Naive B cell (primary cell): ENCODE data around the gene ACOT2. TPM values are rescaled to one million over a fixed set of nuclear protein-coding genes. Genes with fewer than 3 reads are reported as not detected.
A peak's percentile ranks its signal among the peaks of the same experiment; 100 is the strongest.
"Not testable (repeated sequence)": the region's sequence is repeated elsewhere in the genome, so short reads cannot be mapped to it uniquely, and the experiment has no call there.

Experiments
- ATAC-seq, 2 donors: fragments of 150-1000 bp; cut with Tn5 transposase; 2 replicates each; pipeline ENCODE4 v1.10.0; 2021; ENCODE audit warnings: low read depth in 2 of 2, mild to moderate bottlenecking in 2 of 2, moderate library complexity in 2 of 2
- DNase-seq: peaks from one replicate; pipeline ENCODE4 v3.0.0; 2022
- H3K27ac Mint-ChIP-seq, 6 donors: one replicate each; pipeline ENCODE4 v1.8.0; 2020 to 2022; ENCODE audit warnings: mild to moderate bottlenecking in 6 of 6, mixed read lengths in 6 of 6, moderate library complexity in 5 of 6, inconsistent platforms in 2 of 6
- H3K27me3 Mint-ChIP-seq, 3 donors: one replicate each; pipeline ENCODE4 v1.8.0; 2021 to 2022; ENCODE audit warnings: mixed read lengths in 3 of 3, mild to moderate bottlenecking in 1 of 3
- H3K36me3 Mint-ChIP-seq, 2 donors: one replicate each; pipeline ENCODE4 v1.8.0; 2020 to 2022; ENCODE audit warnings: mixed read lengths in 2 of 2, inconsistent platforms in 1 of 2, mild to moderate bottlenecking in 1 of 2
- H3K4me1 Mint-ChIP-seq, 3 donors: one replicate each; pipeline ENCODE4 v1.8.0; 2020 to 2022; ENCODE audit warnings: mixed read lengths in 3 of 3, inconsistent platforms in 1 of 3, mild to moderate bottlenecking in 1 of 3, moderate library complexity in 1 of 3
- H3K4me3 Mint-ChIP-seq, 8 donors: one replicate each; pipeline ENCODE4 v1.8.0; 2020 to 2022; ENCODE audit warnings: mild to moderate bottlenecking in 8 of 8, mixed read lengths in 8 of 8, moderate library complexity in 8 of 8, inconsistent platforms in 2 of 8
- H3K9me3 Mint-ChIP-seq, 7 donors: one replicate each; pipeline ENCODE4 v1.8.0; 2020 to 2022; ENCODE audit warnings: mixed read lengths in 7 of 7, mild to moderate bottlenecking in 5 of 7, inconsistent platforms in 2 of 7, moderate library complexity in 1 of 7
- polyA plus RNA-seq, 6 donors: library from polyadenylated mRNA; unstranded; fragments of 300-500 nt; fragmentation: Illumina TruSeq; gene quantifications; one replicate each; pipeline ENCODE4 v1.2.3, GENCODE V29; 2021; ENCODE audit warnings: low read depth in 6 of 6

The ACOT2 gene
- polyA plus RNA-seq, 6 donors from 2014 or later = 12.9 to 30.9 (median 23.6) TPM

- not testable (repeated sequence) for ATAC-seq, H3K36me3 Mint-ChIP-seq, H3K9me3 Mint-ChIP-seq, H3K27me3 Mint-ChIP-seq, DNase-seq
- Mint-ChIP-seq H3K27ac (peak overlapping the region in 1 of 6 donors; percentile 90), H3K4me3 (peak overlapping the region in 2 of 8 donors; percentile 42 to 56), H3K4me1 (peaks cover 0 to 15% (median 6%) of the 10 kb centered on the region in 3 donors)
Observed at GRCh38 chr14:73574251-73574650, 5.2 kb downstream of the ACOT2 start.

GRCh38 chr14:73576391-73576790 is 7.4 kb downstream of the ACOT2 start:
- DNase-seq (no peak), ATAC-seq (no peak)
- H3K36me3 Mint-ChIP-seq = peaks cover 6 to 8% of the 10 kb centered on the region in 2 donors
- no peaks in the 10 kb centered on the region for H3K9me3 Mint-ChIP-seq
- no peak overlapping the region for H3K27ac Mint-ChIP-seq
- no peaks in the 10 kb centered on the region for H3K27me3 Mint-ChIP-seq
- H3K4me1 Mint-ChIP-seq = peaks cover 0 to 2% (median 0%) of the 10 kb centered on the region in 3 donors
- H3K4me3 Mint-ChIP-seq = no peak overlapping the region

DNA sequence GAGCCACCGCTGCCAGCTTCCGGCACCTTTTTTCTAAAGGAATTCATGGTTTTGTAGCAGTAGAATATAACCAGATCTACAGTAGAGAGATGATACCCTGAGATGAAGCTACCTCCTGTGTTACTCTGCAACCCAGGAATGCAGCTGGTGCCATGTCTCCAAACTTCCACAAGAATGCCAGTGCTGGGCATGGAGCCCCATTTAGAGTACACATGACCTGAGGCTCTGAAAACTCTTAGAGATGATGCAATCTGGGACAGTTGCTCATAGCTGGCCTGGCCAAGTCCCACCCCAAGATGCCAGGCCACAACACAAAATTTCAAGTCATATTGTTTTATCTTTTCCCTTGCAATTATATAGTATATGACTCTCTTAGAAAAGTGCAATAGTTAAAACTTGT is 8.2 kb downstream of the ACOT2 start:
- H3K27ac Mint-ChIP-seq, H3K9me3 Mint-ChIP-seq, H3K36me3 Mint-ChIP-seq, H3K4me3 Mint-ChIP-seq, H3K4me1 Mint-ChIP-seq, DNase-seq, H3K27me3 Mint-ChIP-seq, ATAC-seq: not testable (repeated sequence)

DNA sequence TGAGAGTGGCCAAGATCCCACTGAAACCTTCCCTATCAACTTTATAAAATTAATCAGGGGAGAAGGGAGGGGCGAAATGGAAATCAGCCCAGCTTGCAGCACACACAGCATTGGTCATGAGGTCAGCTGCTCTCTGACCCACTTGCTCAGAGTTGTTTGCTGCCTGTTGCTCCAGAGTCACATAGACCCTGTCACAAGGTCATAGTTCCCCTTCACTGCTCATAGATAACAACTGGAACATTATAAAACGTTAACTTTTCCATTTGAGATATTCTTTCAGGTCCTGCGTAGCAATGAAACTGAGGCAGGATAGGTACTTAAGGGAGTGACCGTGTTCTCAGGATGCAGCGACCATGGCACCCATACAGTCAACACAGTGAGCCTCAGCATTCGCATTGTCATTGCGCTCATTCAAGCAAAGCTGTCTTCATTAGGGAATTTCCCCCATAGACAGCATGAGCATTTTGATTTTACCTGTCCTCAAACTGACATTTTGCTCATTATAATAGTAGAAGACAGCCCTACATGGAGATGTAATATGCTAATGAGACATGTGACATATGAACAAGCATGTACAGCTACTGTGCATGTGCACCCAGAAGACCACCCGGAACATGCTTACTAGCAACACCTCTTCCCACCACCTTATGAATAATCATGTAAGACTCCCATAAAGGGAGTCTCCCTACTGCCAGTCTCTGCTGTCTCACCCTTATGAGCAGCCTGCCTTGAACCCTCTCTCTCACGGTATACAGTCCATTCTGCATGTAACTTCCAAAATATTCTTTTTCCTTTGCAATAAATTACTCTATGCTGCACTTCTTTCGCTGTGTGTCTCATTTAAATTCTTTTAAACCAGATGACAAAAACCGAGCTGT is 13.3 kb downstream of the ACOT2 start:
- not testable (repeated sequence) for DNase-seq, H3K27me3 Mint-ChIP-seq, H3K4me3 Mint-ChIP-seq, H3K36me3 Mint-ChIP-seq, H3K9me3 Mint-ChIP-seq
- peak; percentile 87 to 94 for ATAC-seq
- H3K4me1 Mint-ChIP-seq = peaks cover 8 to 11% (median 10%) of the 10 kb centered on the region in 3 donors
- peak overlapping the region in 3 of 6 donors; percentile 73 to 96 (median 89) for H3K27ac Mint-ChIP-seq

GRCh38 chr14:73588695-73589094 is 19.7 kb downstream of the ACOT2 start:
- Mint-ChIP-seq H3K36me3 (no peaks in the 10 kb centered on the region), H3K27ac (no peak overlapping the region), H3K4me3 (peak overlapping the region in 1 of 8 donors; percentile 53), H3K27me3 (peaks cover 0 to 11% (median 0%) of the 10 kb centered on the region in 3 donors), H3K4me1 (peaks cover 0 to 4% (median 3%) of the 10 kb centered on the region in 3 donors), H3K9me3 (no peaks in the 10 kb centered on the region)
- no peak for DNase-seq
- no peak for ATAC-seq

DNA sequence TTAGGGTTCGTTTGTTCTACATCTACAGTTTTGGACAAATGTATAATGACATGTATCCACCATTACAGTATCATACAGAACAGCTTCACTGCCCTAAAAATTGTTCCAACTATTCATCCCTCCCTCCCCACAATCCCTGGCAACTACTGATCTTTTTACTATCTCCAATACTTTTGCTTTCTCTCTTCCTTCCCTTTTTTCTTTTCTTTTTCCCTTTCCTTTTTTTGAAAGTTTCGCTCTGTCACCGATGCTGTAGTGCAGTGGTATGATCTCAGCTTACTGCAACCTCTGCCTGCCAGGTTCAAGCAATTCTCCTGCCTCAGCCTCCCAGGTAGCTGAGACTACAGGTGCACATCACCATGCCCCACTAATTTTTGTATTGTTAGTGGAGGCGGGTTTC is 20.1 kb downstream of the ACOT2 start:
- Mint-ChIP-seq H3K36me3 (no peaks in the 10 kb centered on the region), H3K4me3 (peak overlapping the region in 1 of 8 donors; percentile 53), H3K27ac (no peak overlapping the region), H3K4me1 (peaks cover 0 to 4% (median 3%) of the 10 kb centered on the region in 3 donors), H3K27me3 (peaks cover 0 to 11% (median 0%) of the 10 kb centered on the region in 3 donors), H3K9me3 (no peaks in the 10 kb centered on the region)
- ATAC-seq (no peak), DNase-seq (no peak)

GRCh38 chr14:73590673-73591004 is 21.6 kb downstream of the ACOT2 start:
- not testable (repeated sequence) for ATAC-seq, H3K27ac Mint-ChIP-seq, H3K4me1 Mint-ChIP-seq, H3K9me3 Mint-ChIP-seq, DNase-seq, H3K36me3 Mint-ChIP-seq
- H3K27me3 Mint-ChIP-seq = peaks cover 0 to 11% (median 0%) of the 10 kb centered on the region in 3 donors
- peak overlapping the region in 4 of 8 donors; percentile 59 to 74 (median 71) for H3K4me3 Mint-ChIP-seq

GRCh38 chr14:73591690-73592449 is 22.9 kb downstream of the ACOT2 start, which contains the start of gene ACOT4:
TSS of gene ACOT4 (plus strand) at chr14:73591873. CDS start at chr14:73591960, 87 bp downstream.
- Mint-ChIP-seq H3K27ac (peak within 1 kb of the TSS in 1 of 6 donors; percentile 59), H3K9me3 (no peaks in the 10 kb centered on the region), H3K4me1 (peaks cover 0 to 4% (median 3%) of the 10 kb centered on the region in 3 donors), H3K36me3 (no peaks in the 10 kb centered on the region), H3K27me3 (peaks cover 0 to 11% (median 0%) of the 10 kb centered on the region in 3 donors), H3K4me3 (peak within 1 kb of the TSS; percentile 72 to 94 (median 76))
- ATAC-seq (peak; percentile 84 to 89), DNase-seq (peak; percentile 35)

- Mint-ChIP-seq H3K9me3 (no peaks in the 10 kb centered on the region), H3K4me1 (peaks cover 0 to 4% (median 3%) of the 10 kb centered on the region in 3 donors), H3K27me3 (peaks cover 0 to 8% (median 4%) of the 10 kb centered on the region in 3 donors), H3K27ac (no peak overlapping the region), H3K4me3 (no peak overlapping the region), H3K36me3 (no peaks in the 10 kb centered on the region)
- no peak for DNase-seq
- ATAC-seq = no peak
Observed at GRCh38 chr14:73594491-73594890, 25.5 kb downstream of the ACOT2 start.

DNA sequence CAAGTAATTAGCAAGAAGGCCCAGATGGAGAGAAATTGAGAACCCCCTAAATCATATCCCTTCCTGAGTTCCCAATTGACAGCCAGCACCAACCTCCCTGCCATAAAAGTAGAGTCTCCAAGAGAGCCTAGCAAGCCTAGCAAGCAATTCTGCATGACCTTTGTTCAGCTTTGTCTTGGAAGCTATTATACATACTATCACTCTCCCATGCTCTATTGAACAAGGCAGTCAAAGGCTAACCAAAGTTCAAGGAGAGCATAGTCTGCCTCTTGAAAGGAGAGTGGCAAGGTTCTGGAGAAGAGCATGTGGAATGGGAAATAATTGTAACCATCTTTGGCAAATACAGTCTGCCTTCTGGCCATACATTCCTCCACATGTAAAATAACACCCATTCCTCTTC is 30.5 kb downstream of the ACOT2 start:
- H3K36me3 Mint-ChIP-seq = no peaks in the 10 kb centered on the region
- no peak overlapping the region for H3K4me3 Mint-ChIP-seq
- ATAC-seq (no peak), DNase-seq (no peak)
- H3K27me3 Mint-ChIP-seq = peaks cover 0 to 10% (median 0%) of the 10 kb centered on the region in 3 donors
- no peaks in the 10 kb centered on the region for H3K4me1 Mint-ChIP-seq
- H3K9me3 Mint-ChIP-seq = no peaks in the 10 kb centered on the region
- H3K27ac Mint-ChIP-seq = peak overlapping the region in 2 of 6 donors; percentile 37 to 64

GRCh38 chr14:73602994-73603393 is 34.0 kb downstream of the ACOT2 start:
- peaks cover 0 to 10% (median 6%) of the 10 kb centered on the region in 3 donors for H3K27me3 Mint-ChIP-seq
- H3K4me3 Mint-ChIP-seq = no peak overlapping the region
- no peaks in the 10 kb centered on the region for H3K36me3 Mint-ChIP-seq

GRCh38 chr14:73606271-73606670 is 37.3 kb downstream of the ACOT2 start:
- ATAC-seq = no peak
- Mint-ChIP-seq H3K9me3 (peaks cover 0 to 6% (median 0%) of the 10 kb centered on the region in 7 donors), H3K27me3 (peaks cover 0 to 27% (median 12%) of the 10 kb centered on the region in 3 donors), H3K36me3 (no peaks in the 10 kb centered on the region), H3K4me1 (no peaks in the 10 kb centered on the region), H3K27ac (no peak overlapping the region), H3K4me3 (no peak overlapping the region)
- DNase-seq = no peak

More at GRCh38 chr14:73602994-73603393, 34.0 kb downstream of the ACOT2 start:
- DNase-seq (no peak), ATAC-seq (no peak)
- Mint-ChIP-seq H3K27ac (no peak overlapping the region), H3K9me3 (no peaks in the 10 kb centered on the region), H3K4me1 (no peaks in the 10 kb centered on the region)

DNA sequence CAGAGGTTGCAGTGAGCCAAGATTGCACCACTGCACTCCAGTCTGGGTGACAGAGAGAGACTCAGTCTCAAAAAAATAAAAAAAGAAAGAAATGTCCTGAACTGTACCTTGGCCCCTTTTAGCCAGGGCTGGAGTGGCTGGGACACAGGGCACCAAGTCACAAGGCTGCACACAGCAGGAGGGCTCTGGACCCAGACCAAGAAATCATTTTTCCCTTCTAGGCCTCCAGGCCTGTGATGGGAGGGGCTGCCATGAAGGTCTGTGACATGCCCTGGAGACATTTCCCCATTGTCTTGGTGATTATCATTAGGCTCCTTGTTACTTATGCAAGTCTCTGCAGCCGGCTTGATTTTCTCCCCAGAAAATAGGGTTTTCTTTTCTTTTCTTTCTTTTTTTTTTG is 38.2 kb downstream of the ACOT2 start:
- H3K9me3 Mint-ChIP-seq = peaks cover 0 to 6% (median 0%) of the 10 kb centered on the region in 7 donors
- ATAC-seq (no peak), DNase-seq (no peak)
- H3K36me3 Mint-ChIP-seq = no peaks in the 10 kb centered on the region
- H3K27me3 Mint-ChIP-seq = peaks cover 0 to 32% (median 13%) of the 10 kb centered on the region in 3 donors
- H3K27ac Mint-ChIP-seq = no peak overlapping the region
- H3K4me3 Mint-ChIP-seq = no peak overlapping the region
- H3K4me1 Mint-ChIP-seq = peaks cover 0 to 3% (median 0%) of the 10 kb centered on the region in 3 donors
